NCI-H345 treated with DMSO at 0.1 percent for 48 hours (cell line): ENCODE results near the gene ZNF699.
"Not testable (repeated sequence)": the region's sequence is repeated elsewhere in the genome, so short reads cannot be mapped to it uniquely, and the experiment has no call there.

ENCODE experiments used
- DNase-seq: peaks from one replicate; lab custom pipeline; 2025; ENCODE audit not compliant: unreplicated experiment; lab: John Stamatoyannopoulos, UW

ZNF699 gene

GRCh38 chr19:9309139-9309973, at the start of gene ZNF699:
TSS of gene ZNF699 (minus strand) at chr19:9309838. CDS start at chr19:9305119, 4,719 bp downstream.
- peak; percentile 98 for DNase-seq

GRCh38 chr19:9354651-9355050, 45.0 kb upstream of the ZNF699 start:
- DNase-seq = no peak

GRCh38 chr19:9353011-9353410, 43.4 kb upstream of the ZNF699 start:
- no peak for DNase-seq

- no peak for DNase-seq
These were observed 42.9 kb upstream of the ZNF699 start for GRCh38 chr19:9352505-9352904.

GRCh38 chr19:9348671-9349070, 39.0 kb upstream of the ZNF699 start:
- no peak for DNase-seq

- DNase-seq = no peak
These were observed 38.6 kb upstream of the ZNF699 start for GRCh38 chr19:9348253-9348652.

- no peak for DNase-seq
These were observed 35.4 kb upstream of the ZNF699 start for GRCh38 chr19:9345005-9345404.

- no peak for DNase-seq
These were observed 33.1 kb upstream of the ZNF699 start for GRCh38 chr19:9342610-9343304.

GRCh38 chr19:9329999-9330398, 20.4 kb upstream of the ZNF699 start:
- DNase-seq = no peak

- no peak for DNase-seq
These were observed 14.9 kb upstream of the ZNF699 start for GRCh38 chr19:9324584-9324962.

- peak; percentile 94 for DNase-seq
These were observed 14.4 kb upstream of the ZNF699 start, which contains the start of gene ZNF559 for GRCh38 chr19:9323919-9324583. TSS of gene ZNF559 (plus strand) at chr19:9324179. CDS start at chr19:9338550, 14,371 bp downstream.

GRCh38 chr19:9323557-9323918, 13.9 kb upstream of the ZNF699 start:
- DNase-seq = peak; percentile 66

- not testable (repeated sequence) for DNase-seq
These were observed 12.6 kb upstream of the ZNF699 start for GRCh38 chr19:9322201-9322600.

GRCh38 chr19:9321756-9322155, 12.1 kb upstream of the ZNF699 start:
- DNase-seq = not testable (repeated sequence)

- DNase-seq = no peak
These were observed 11.7 kb upstream of the ZNF699 start for GRCh38 chr19:9321338-9321737.

GRCh38 chr19:9313756-9314155, 4.1 kb upstream of the ZNF699 start:
- no peak for DNase-seq

GRCh38 chr19:9309974-9310446, 372 bp upstream of the ZNF699 start:
- peak; percentile 98 for DNase-seq

- DNase-seq = no peak
These were observed 1.4 kb downstream of the ZNF699 start for GRCh38 chr19:9308091-9308770.

- no peak for DNase-seq
These were observed 3.2 kb downstream of the ZNF699 start for GRCh38 chr19:9306443-9306842.

- DNase-seq = no peak
These were observed 13.3 kb downstream of the ZNF699 start for GRCh38 chr19:9296336-9296735.

- DNase-seq = no peak
These were observed 14.2 kb downstream of the ZNF699 start for GRCh38 chr19:9295411-9295849.
